ENCODE measurements around the gene GGNBP2. TPM values are rescaled to one million over a fixed set of nuclear protein-coding genes. Genes with fewer than 3 reads are reported as not detected.

Gene GGNBP2
- total and polyA plus RNA-seq, 2 of the 8 experiments (the other 6 are each of a cell fraction or from before 2014, with no cell fraction given), result 29.2 to 35.8 TPM

- TF ChIP-seq, protein P1, sequence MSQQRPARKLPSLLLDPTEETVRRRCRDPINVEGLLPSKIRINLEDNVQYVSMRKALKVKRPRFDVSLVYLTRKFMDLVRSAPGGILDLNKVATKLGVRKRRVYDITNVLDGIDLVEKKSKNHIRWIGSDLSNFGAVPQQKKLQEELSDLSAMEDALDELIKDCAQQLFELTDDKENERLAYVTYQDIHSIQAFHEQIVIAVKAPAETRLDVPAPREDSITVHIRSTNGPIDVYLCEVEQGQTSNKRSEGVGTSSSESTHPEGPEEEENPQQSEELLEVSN (IDR thresholded peaks at IDR 0.05), result peak; percentile 63
- TF ChIP-seq CEBPB (IDR thresholded peaks at IDR 0.05; ENCODE audit: low read depth, low read length) (no peak), FOSL1 (IDR thresholded peaks at IDR 0.05; ENCODE audit: insufficient read depth, low read depth, low read length) (no peak), USF2 (IDR thresholded peaks at IDR 0.05; ENCODE audit: low read length) (0 out of 2 replicates have a peak, but pooled peaks have one; percentile 56), CTBP2 (IDR thresholded peaks at IDR 0.05; ENCODE audit: borderline replicate concordance, insufficient read depth, insufficient read length, low read length) (no peak), KDM4A (IDR thresholded peaks at IDR 0.05; ENCODE audit: low read depth, low read length, severe bottlenecking) (peak; percentile 86), SP2 (IDR thresholded peaks at IDR 0.05; ENCODE audit: low read length) (no peak), MAX (IDR thresholded peaks at IDR 0.05) (peak; percentile 97), HDAC6 (IDR thresholded peaks at IDR 0.05; ENCODE audit: low read depth, low read length) (no peak), SIX5 (IDR thresholded peaks at IDR 0.05; ENCODE audit: low read depth, low read length) (no peak), PHF8 (conservative IDR thresholded peaks at IDR 0.05; ENCODE audit: low read depth, low read length) (peak; percentile 85), GTF2F1 (IDR thresholded peaks at IDR 0.05; ENCODE audit: borderline replicate concordance, low read depth, low read length) (peak; percentile 51; the same call in 1 of the 2 replicates), CBX8 (IDR thresholded peaks at IDR 0.05; ENCODE audit: borderline replicate concordance, low read depth, low read length) (no peak), ZNF274 (IDR thresholded peaks at IDR 0.05; ENCODE audit: borderline replicate concordance, extremely low read depth, low read length) (no peak), MAFK (IDR thresholded peaks at IDR 0.05; ENCODE audit: low read depth, low read length) (no peak), ASH2L (IDR thresholded peaks at IDR 0.05; ENCODE audit: low read length) (no peak), TEAD4 (IDR thresholded peaks at IDR 0.05; ENCODE audit: low read depth, low read length) (no peak)
- TF ChIP-seq, protein P2, sequence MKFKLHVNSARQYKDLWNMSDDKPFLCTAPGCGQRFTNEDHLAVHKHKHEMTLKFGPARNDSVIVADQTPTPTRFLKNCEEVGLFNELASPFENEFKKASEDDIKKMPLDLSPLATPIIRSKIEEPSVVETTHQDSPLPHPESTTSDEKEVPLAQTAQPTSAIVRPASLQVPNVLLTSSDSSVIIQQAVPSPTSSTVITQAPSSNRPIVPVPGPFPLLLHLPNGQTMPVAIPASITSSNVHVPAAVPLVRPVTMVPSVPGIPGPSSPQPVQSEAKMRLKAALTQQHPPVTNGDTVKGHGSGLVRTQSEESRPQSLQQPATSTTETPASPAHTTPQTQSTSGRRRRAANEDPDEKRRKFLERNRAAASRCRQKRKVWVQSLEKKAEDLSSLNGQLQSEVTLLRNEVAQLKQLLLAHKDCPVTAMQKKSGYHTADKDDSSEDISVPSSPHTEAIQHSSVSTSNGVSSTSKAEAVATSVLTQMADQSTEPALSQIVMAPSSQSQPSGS (IDR thresholded peaks at IDR 0.05; ENCODE audit: low read length), result no peak
Observed at GRCh38 chr17:36534840-36535668, 9.7 kb upstream of the GGNBP2 start, which contains the start of the genes MYO19 and PIGW (continued).
